GM18508 (cell line): ENCODE measurements around the gene C3orf33.

Source experiments
- ATAC-seq: cut with Tn5 transposase; IDR thresholded peaks from one replicate; pipeline ENCODE4 v1.9.1; 2021; ENCODE audit warnings: moderate number of reproducible peaks; ENCODE audit not compliant: insufficient read depth, unreplicated experiment

C3orf33 gene

GRCh38 chr3:155744010-155744625 is 62.0 kb downstream of the C3orf33 start:
- no peak for ATAC-seq

GRCh38 chr3:155743606-155744005 is 62.5 kb downstream of the C3orf33 start:
- no peak for ATAC-seq

- no peak for ATAC-seq
Measured at GRCh38 chr3:155742349-155742965, 63.6 kb downstream of the C3orf33 start.

GRCh38 chr3:155741603-155742002 is 64.5 kb downstream of the C3orf33 start:
- no peak for ATAC-seq

GRCh38 chr3:155741101-155741500 is 65.0 kb downstream of the C3orf33 start:
- ATAC-seq = no peak

GRCh38 chr3:155739154-155739553 is 66.9 kb downstream of the C3orf33 start:
- ATAC-seq = no peak

- ATAC-seq = no peak
Measured at GRCh38 chr3:155738580-155739076, 67.5 kb downstream of the C3orf33 start.

- ATAC-seq = peak; percentile 96
Measured at GRCh38 chr3:155737844-155738460, 68.1 kb downstream of the C3orf33 start.

- no peak for ATAC-seq
Measured at GRCh38 chr3:155736381-155736780, 69.7 kb downstream of the C3orf33 start.

- ATAC-seq = no peak
Measured at GRCh38 chr3:155730843-155731242, 75.2 kb downstream of the C3orf33 start.

GRCh38 chr3:155727836-155728235 is 78.2 kb downstream of the C3orf33 start:
- ATAC-seq = no peak

GRCh38 chr3:155714295-155714718 is 91.8 kb downstream of the C3orf33 start:
- no peak for ATAC-seq
